GM23338 (cell line): ENCODE data around the gene ARHGAP12. TPM values are rescaled to one million over a fixed set of nuclear protein-coding genes. Genes with fewer than 3 reads are reported as not detected.
A peak's percentile ranks its signal among the peaks of the same experiment; 100 is the strongest.

Experiments used
- ATAC-seq: fragments of 200-7000 bp; cut with Tn5 transposase; 3 replicates; pipeline ENCODE4 v1.9.1; 2020
- DNase-seq: peaks from one replicate; pipeline ENCODE4 v3.0.0-alpha.2; 2015; ENCODE audit warnings: low spot score
- H2AFZ ChIP-seq: fragments of 200-600 bp; sonication (generic); 2 replicates; pipeline ENCODE4 v1.8.0; 2016; ENCODE audit warnings: antibody characterized with exemption, mild to moderate bottlenecking, moderate library complexity
- H3F3A ChIP-seq: fragments of 200-600 bp; sonication (generic); replicated peaks from 2 replicates; pipeline ENCODE4 v1.8.0; 2017; ENCODE audit warnings: antibody characterized with exemption, mixed run types, low read depth
- H3K27ac ChIP-seq: fragments of 200-600 bp; sonication (generic); 2 replicates; pipeline ENCODE4 v1.6.1; 2016; ENCODE audit warnings: low read depth
- H3K27me3 ChIP-seq: fragments of 200-600 bp; sonication (generic); 2 replicates; pipeline ENCODE4 v1.8.0; 2016; ENCODE audit warnings: mild to moderate bottlenecking, mixed run types, moderate library complexity; ENCODE audit not compliant: insufficient read depth
- H3K36me3 ChIP-seq: fragments of 200-600 bp; sonication (generic); 2 replicates; pipeline ENCODE4 v1.8.0; 2016; ENCODE audit warnings: mild to moderate bottlenecking; ENCODE audit not compliant: insufficient read depth
- H3K4me1 ChIP-seq: fragments of 200-600 bp; sonication (generic); 2 replicates; pipeline ENCODE4 v1.8.0; 2016; ENCODE audit warnings: mild to moderate bottlenecking, moderate library complexity; ENCODE audit not compliant: insufficient read depth
- H3K4me2 ChIP-seq: fragments of 200-600 bp; sonication (generic); 2 replicates; pipeline ENCODE4 v1.7.1; 2017; ENCODE audit warnings: mixed run types
- H3K4me3 ChIP-seq: fragments of 200-600 bp; sonication (generic); 2 replicates; pipeline ENCODE4 v1.6.1; 2016; ENCODE audit warnings: mixed run types
- H3K79me2 ChIP-seq: fragments of 200-600 bp; sonication (generic); replicated peaks from 2 replicates; pipeline ENCODE4 v1.8.0; 2017; ENCODE audit warnings: mild to moderate bottlenecking; ENCODE audit not compliant: insufficient read depth
- H3K9me2 ChIP-seq: fragments of 200-600 bp; sonication (generic); 2 replicates; pipeline ENCODE4 v1.8.0; 2017; ENCODE audit not compliant: insufficient read depth
- H4K20me1 ChIP-seq: fragments of 200-600 bp; sonication (generic); replicated peaks from 2 replicates; pipeline ENCODE4 v1.8.0; 2017; ENCODE audit warnings: mild to moderate bottlenecking; ENCODE audit not compliant: insufficient read depth
- H3K27ac Mint-ChIP-seq: 2 replicates; pipeline ENCODE4 v1.8.0; 2020; ENCODE audit warnings: inconsistent platforms, mild to moderate bottlenecking, moderate library complexity, mixed read lengths
- H3K27me3 Mint-ChIP-seq: 3 replicates; pipeline ENCODE4 v1.8.0; 2022; ENCODE audit warnings: low read depth, mild to moderate bottlenecking, moderate library complexity, mixed read lengths, inconsistent platforms; ENCODE audit not compliant: insufficient read depth, poor library complexity
- H3K36me3 Mint-ChIP-seq: 3 replicates; pipeline ENCODE4 v1.8.0; 2021; ENCODE audit warnings: low read depth, mild to moderate bottlenecking, inconsistent platforms, moderate library complexity, mixed read lengths
- H3K4me1 Mint-ChIP-seq: 3 replicates; pipeline ENCODE4 v1.8.0; 2020; ENCODE audit warnings: mild to moderate bottlenecking, inconsistent platforms, mixed read lengths
- H3K4me3 Mint-ChIP-seq: 3 replicates; pipeline ENCODE4 v1.8.0; 2021; ENCODE audit warnings: moderate library complexity, mild to moderate bottlenecking, inconsistent platforms, mixed read lengths
- H3K9me3 Mint-ChIP-seq: 3 replicates; pipeline ENCODE4 v1.8.0; 2020; ENCODE audit warnings: moderate library complexity, mild to moderate bottlenecking, inconsistent platforms, mixed read lengths
- CREB1 ChIP-seq: fragments of 250-450 bp; sonication (Bioruptor Pico); IDR thresholded peaks from 2 replicates; pipeline ENCODE4 v1.5.0; 2020; ENCODE audit warnings: low read depth, mild to moderate bottlenecking, moderate library complexity
- CTCF ChIP-seq, 2 experiments: fragments of 200-600 bp in 1 of 2; sonication (generic) in 1 of 2; conservative IDR thresholded peaks; 2 replicates each; pipeline versions ENCODE4 v1.5.1 to v1.6.1; 2016 to 2017; ENCODE audit warnings: antibody characterized with exemption in 2 of 2, low read depth in 2 of 2, mild to moderate bottlenecking in 2 of 2, moderate library complexity in 1 of 2
- ETS1 ChIP-seq: IDR thresholded peaks from 2 replicates; pipeline ENCODE4 v1.6.1; 2016; ENCODE audit warnings: antibody characterized with exemption
- EZH2 ChIP-seq: fragments of 200-600 bp; sonication (generic); IDR thresholded peaks from one replicate; pipeline ENCODE4 v1.8.0; 2017; ENCODE audit warnings: antibody characterized with exemption, mild to moderate bottlenecking, low read depth; ENCODE audit not compliant: unreplicated experiment
- EZH2phosphoT487 ChIP-seq: fragments of 200-600 bp; sonication (generic); IDR thresholded peaks from one replicate; pipeline ENCODE4 v1.8.1; 2018; ENCODE audit warnings: antibody characterized with exemption; ENCODE audit not compliant: unreplicated experiment
- JUNB ChIP-seq: IDR thresholded peaks from one replicate; pipeline ENCODE4 v1.6.1; 2016; ENCODE audit warnings: antibody characterized with exemption; ENCODE audit not compliant: unreplicated experiment
- NANOG ChIP-seq: IDR thresholded peaks from 2 replicates; pipeline ENCODE4 v1.6.1; 2016; ENCODE audit warnings: antibody characterized with exemption, borderline replicate concordance
- POLR2AphosphoS5 ChIP-seq: IDR thresholded peaks from 2 replicates; pipeline ENCODE4 v1.6.1; 2016; ENCODE audit warnings: antibody characterized with exemption, low read depth
- REST ChIP-seq: IDR thresholded peaks from one replicate; pipeline ENCODE4 v1.6.1; 2018; ENCODE audit warnings: antibody characterized with exemption; ENCODE audit not compliant: unreplicated experiment
- ZNF114 ChIP-seq: fragments of 250-450 bp; sonication (Bioruptor Pico); IDR thresholded peaks from 2 replicates; pipeline ENCODE4 v1.5.0; 2020; ENCODE audit warnings: mild to moderate bottlenecking, moderate library complexity
- ZNF331 ChIP-seq: fragments of 250-450 bp; sonication (Bioruptor Pico); IDR thresholded peaks from 2 replicates; pipeline ENCODE4 v1.5.0; 2020; ENCODE audit warnings: low read depth, mild to moderate bottlenecking, moderate library complexity
- polyA plus RNA-seq: library from polyadenylated mRNA; unstranded; fragments of >200 nt; fragmentation: Nextera tagmentation; extraction: Ambion mirVana; gene quantifications from 2 replicates; pipeline ENCODE4 v1.2.1, GENCODE V29; 2016
- total RNA-seq: library from RNA; depleted of rRNA; stranded (reverse); fragments of >200 nt; shearing (Covaris generic); gene quantifications from 2 replicates; pipeline ENCODE4 v1.2.3, GENCODE V29; 2014

ARHGAP12 gene
- total and polyA plus RNA-seq, 2 experiments from 2014 or later: 27.5 to 50.7 TPM

GRCh38 chr10:31832261-31832660 is 96.4 kb downstream of the ARHGAP12 start:
- Histone ChIP-seq H3K27me3 (no peaks in the 10 kb centered on the region), H3K36me3 (no peaks in the 10 kb centered on the region), H3K4me1 (peaks cover 21% of the 10 kb centered on the region), H3K9me2 (no peaks in the 10 kb centered on the region), H3K27ac (no peak overlapping the region), H4K20me1 (no peaks in the 10 kb centered on the region), H3K4me2 (no peak overlapping the region), H3K79me2 (no peaks in the 10 kb centered on the region), H3K4me3 (no peak overlapping the region), H3F3A (no peaks in the 10 kb centered on the region), H2AFZ (no peak overlapping the region)
- ATAC-seq (no peak), DNase-seq (no peak)
- Mint-ChIP-seq H3K27ac (no peak overlapping the region), H3K4me1 (peaks cover 40% of the 10 kb centered on the region), H3K9me3 (no peaks in the 10 kb centered on the region), H3K36me3 (no peaks in the 10 kb centered on the region), H3K4me3 (no peak overlapping the region), H3K27me3 (no peaks in the 10 kb centered on the region)
- TF ChIP-seq NANOG: no peak
- no peak for TF ChIP-seq ZNF114
- no peak for TF ChIP-seq JUNB
- no peak for TF ChIP-seq CREB1 (CRISPR knock-in tag)
- TF ChIP-seq CTCF (conservative IDR thresholded peaks at IDR 0.05; ENCODE audit: low read depth in 2 of 2): no peak

GRCh38 chr10:31830887-31831286 is 97.7 kb downstream of the ARHGAP12 start:
- Histone ChIP-seq H3K4me2 (no peak overlapping the region), H4K20me1 (no peaks in the 10 kb centered on the region), H2AFZ (no peak overlapping the region), H3K27me3 (no peaks in the 10 kb centered on the region), H3K36me3 (no peaks in the 10 kb centered on the region), H3K9me2 (no peaks in the 10 kb centered on the region), H3K79me2 (no peaks in the 10 kb centered on the region), H3K27ac (no peak overlapping the region), H3K4me3 (no peak overlapping the region), H3F3A (no peaks in the 10 kb centered on the region), H3K4me1 (peaks cover 21% of the 10 kb centered on the region)
- Mint-ChIP-seq H3K27ac (peak overlapping the region; percentile 7; the same call in 1 of the 2 replicates), H3K4me3 (no peak overlapping the region), H3K9me3 (no peaks in the 10 kb centered on the region), H3K4me1 (peaks cover 35% of the 10 kb centered on the region), H3K27me3 (no peaks in the 10 kb centered on the region), H3K36me3 (no peaks in the 10 kb centered on the region)
- DNase-seq (no peak), ATAC-seq (no peak)
- TF ChIP-seq EZH2phosphoT487 (no peak), EZH2 (no peak), ETS1 (no peak), JUNB (no peak), CTCF (conservative IDR thresholded peaks at IDR 0.05; ENCODE audit: low read depth in 2 of 2) (no peak), ZNF331 (CRISPR knock-in tag) (no peak), POLR2AphosphoS5 (no peak), REST (no peak)
